GM18526 (cell line): Measurements from ENCODE around the gene NUPR1.

Source experiments
- POLR2A ChIP-seq: IDR thresholded peaks from 3 replicates; pipeline ENCODE4 v1.6.1; 2011; ENCODE audit not compliant: insufficient read length; ENCODE audit errors: extremely low read depth

Gene NUPR1

DNA sequence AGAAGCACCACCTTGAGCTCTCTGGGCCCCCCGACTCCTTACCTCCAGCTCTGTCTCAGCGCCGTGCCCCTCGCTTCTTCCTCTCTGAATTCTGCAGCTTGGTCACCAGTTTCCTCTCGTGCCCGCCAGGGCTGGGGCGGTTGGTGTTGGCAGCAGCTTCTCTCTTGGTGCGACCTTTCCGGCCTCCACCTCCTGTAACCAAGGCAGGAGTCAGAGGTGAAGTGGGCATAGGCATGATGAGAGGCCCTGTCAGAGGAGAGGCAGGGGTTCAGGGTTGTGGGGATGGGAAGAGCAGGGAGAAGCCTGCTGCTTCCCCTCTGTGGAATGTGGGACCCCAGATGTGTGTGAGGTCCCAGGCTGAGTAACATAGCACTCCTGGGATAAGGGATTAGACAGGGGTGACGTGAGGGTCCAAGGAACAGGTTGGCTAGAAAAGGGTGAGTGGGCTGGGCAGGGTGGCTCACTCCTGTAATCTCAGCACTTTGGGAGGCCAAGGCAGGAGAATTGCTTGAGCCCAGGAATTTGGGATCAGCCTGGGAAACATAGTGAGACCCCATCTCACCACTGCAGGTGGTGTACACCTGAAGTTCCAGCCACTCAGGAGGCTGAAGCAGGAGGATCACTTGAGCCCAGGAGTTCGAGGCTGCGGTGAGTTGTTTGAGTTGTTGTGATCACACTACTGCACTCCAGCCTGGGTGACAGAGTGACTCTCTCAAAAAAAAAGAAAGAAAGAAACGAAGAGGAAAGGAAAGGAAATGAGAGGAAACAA lies 626 bp downstream of the NUPR1 start:
- TF ChIP-seq POLR2A, result no peak

DNA sequence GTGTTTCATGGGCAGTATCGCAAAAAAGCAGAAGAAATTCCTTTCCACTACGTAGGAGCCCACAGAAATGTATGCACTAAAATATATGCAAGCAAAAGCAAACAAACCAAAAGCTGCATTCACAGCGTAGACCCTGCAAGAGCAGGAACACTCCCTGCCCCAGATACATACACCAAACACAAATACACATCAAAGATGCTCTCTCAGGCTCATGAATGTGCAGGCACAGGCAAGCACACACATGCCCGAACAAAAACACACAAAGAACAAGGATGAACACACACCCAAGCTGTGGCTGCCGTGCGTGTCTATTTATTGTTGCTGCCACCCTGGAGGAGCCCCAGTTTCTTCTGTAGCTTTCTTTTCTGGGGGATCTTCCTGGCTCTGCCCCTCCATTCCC lies 1.7 kb downstream of the NUPR1 start:
- TF ChIP-seq POLR2A, result no peak

DNA sequence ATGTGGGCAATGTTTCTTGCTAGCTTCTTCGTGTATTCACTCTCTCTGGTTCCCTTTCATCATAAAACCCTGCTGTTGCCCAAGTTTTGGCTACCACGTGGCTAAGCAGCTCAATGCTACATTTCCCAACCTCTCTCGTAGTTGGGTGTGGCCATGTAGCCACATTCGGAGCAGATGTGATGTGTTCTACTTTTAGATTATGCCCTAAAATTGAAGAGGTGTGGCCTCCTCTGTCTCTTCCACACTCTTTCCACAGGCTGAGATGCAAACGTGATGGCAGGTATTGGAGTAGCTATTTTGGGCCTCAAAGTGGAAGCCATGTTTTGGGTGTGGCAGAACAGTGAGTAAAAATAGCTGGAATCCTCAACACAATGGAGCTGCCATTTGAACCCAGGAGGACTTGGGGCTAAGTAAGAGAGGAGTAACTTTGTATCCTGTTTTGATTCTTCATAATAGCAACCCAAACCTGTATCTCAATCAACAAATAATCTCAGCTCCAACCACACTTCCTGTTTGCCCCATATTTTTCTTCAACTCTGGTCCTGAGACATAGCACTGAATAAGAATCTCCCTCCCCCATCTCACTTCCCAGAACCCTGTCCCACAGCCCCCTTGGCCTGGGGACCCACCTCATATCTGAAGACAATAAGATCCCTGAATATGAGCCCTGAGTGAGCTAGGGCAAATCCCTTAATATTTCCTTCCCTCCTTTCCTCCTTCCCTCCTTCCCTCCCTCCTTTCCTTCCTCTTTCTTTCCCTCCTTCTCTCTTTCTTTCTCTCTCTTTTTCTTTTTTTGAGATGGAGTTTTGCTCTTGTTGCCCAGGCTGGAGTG lies 4.0 kb downstream of the NUPR1 start:
- TF ChIP-seq POLR2A, result no peak

DNA sequence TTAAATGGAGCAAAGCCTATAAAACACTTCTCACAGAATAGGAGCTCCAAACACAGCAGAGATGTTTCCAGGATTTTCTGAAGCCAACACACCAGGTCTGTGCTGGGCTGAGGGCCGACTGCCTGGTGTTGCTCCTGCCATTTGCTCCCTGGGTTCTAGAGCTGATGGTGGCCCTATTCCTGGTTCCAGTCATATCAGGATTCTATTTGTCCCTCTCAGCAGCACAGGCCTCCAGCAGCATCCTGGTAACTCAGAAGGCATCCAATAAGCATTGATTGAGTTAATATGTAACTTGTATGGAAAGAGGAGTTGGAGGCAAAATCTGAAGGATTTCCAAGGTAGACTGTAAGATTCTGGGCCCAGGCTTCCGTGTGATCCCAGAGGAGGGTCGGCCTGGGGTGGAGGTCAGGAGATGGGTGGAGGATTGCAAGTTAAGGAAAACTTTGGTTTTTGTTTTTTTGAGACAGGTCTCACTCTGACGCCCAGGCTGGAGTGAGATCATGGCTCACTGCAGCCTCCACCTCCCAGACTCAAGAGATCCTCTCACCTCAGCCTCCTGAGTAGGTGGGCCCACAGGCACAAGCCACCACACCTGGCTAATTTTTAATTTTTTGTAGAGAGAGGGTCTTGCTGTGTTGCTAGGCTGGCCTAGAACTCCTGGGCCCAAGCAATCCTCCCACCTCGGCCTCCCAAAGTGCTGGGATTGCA lies 5.7 kb downstream of the NUPR1 start:
- TF ChIP-seq POLR2A, result no peak

DNA sequence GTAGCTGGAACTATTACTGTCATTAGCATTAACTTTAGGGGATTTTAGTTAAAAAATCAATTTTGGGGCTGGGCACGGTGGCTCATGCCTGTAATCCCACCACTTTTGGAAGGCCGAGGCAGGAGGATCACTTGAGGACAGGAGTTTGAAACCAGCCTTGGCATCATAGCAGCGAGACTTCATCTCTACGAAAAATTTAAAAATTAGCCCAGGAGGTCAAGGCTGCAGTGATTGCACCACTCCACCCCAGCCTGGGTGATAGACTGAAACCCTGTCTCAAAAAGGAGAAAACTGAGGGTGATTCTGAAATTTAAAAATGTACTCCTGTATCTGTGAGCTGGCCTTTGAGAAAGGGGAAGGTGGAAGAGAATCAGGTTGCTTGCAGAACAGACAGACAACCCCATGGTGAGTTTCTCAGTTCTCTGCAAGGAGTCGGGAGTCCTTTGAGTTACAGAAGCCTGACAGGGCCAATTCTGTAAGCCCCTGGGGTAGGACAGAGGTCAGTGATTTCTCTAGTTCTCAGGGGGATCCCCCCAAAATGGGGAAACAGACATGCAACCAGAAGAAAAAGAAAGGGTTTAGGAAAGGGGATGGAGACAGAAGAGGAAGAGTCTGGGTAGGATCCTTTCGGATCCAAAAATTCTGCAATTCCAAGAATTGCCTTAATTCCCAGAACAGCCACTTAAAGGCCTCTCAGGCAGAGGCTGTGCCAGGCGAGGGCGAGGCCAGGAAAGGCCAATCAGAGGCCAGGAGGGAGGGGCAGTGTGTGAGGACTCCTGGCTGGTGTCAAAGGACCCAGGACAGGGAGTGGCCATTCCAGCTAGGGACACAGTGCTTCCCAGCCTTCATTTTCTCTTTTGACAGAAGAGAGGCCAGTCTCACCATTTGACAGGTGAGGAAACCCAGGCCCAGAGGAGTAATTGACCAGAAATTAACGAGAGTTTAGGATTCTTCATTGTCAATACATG lies 6.7 kb downstream of the NUPR1 start:
- TF ChIP-seq POLR2A, result no peak

DNA sequence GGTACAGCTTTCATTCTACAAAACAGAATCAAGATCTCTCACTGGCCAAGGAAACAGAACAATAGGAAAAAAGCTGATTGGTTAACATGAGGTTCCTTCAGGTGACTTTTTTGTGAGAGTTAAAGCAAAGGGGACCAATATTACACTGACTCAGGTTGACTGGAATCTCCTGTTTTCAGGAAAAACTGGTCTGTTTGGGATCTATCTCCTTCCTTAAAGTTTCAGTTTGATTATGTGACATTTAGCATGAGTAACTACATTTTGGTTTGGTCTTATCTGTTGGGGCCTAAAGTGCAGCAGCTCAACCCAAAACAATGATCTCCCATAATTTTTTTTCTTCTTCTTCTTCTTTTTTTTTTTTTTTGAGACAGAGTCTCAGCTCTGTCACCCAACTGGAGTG lies 9.7 kb downstream of the NUPR1 start:
- no peak for TF ChIP-seq POLR2A

DNA sequence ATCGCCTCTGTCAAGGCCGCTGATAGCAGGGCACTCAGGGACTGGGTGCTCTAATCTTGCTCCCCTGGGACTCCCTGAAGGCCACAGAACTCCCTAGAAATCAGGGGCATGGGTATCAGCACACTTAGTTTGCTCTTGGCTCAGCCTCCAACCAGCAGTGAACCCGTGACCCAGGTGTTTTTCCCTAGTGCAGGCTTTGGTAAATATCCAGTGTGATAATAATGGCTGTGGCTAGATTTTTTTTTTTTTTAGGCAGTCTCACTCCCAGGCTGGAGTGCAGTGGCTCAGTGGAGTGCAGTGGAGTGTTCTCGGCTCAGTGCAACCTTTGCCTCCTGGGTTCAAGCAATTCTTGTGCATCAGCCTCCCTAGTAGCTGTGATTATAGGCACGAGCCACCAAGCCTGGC lies 10.3 kb downstream of the NUPR1 start:
- no peak for TF ChIP-seq POLR2A

DNA sequence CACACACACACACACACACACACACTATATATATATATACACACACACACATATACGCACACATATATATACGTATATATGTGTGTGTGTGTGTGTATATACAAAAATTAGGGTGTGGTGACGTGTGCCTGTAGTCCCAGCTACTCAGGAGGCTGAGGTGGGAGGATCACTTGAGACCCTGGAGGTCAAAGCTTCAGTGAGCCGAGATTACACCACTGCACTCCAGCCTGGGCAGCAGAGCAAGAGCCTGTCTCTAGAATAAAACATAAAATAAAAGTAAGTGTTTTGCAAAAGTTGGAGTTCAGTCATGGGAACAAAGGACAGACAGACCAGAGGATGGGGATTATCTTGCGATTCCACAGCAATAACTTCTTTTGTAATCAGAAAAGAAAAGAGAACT lies 10.8 kb downstream of the NUPR1 start:
- no peak for TF ChIP-seq POLR2A

DNA sequence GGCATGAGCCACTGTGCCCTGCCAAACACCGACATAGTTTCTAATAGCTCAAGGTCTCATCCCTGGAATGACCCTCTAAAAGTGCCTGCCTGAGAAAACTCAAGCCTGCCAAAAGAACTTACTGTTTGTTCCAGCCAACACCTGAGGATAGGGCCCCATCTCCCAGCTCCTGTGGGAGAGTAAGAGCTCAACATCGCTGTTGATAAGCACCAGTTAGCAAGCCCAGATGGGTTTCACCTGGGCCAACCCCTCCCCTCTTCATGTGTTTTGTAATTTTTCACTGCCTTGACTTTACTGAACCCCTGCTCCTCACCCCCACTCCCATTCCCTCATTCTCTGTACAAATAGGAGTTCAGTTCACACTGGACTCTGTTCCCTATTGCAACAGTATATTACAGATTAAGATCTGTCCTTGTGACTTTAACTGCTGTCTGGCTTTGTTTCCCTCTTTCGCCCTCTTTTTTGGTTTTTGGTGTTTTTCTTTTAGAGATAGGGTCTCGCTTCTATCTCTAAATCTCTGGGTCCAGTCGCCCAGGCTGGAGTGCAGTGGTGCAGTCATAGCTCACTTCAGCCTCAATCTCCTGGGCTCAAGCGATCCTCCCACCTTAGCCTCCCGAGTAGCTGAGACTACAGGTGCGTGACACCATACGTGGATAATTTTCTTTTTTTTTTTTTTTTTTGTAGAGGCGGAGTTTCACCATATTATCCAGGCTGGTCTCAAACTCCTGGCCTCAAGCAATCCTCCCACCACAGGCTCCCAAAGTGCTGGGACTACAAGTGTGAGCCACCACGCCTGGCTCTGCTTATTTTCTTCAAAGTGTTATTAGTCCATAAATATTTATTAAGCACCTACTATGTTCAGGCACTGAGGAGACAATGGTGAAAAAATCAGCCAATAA lies 12.3 kb downstream of the NUPR1 start:
- TF ChIP-seq POLR2A, result no peak

DNA sequence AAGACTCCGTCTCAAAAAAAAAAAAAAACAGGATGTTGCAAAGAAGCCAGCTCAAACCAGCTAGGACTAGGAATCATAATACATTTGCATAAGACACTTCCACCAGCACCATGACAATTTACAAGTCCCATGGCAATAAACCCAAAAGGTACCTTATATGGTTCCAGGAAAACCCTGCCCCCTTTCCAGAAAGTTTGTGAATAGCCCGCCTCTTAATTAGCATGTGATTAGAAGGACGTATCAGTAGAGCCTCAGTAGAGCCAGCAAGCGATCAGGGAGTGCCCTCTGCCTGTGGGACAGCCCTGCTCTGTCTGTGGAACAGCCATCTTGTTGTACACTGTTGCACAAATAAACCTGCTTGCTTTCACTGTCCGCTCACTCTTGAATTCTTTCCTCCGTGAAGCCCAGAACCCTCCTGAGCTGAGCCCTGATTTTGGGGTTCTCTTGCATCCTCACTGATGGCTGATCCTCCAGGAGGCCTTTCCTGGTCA lies 14.0 kb downstream of the NUPR1 start:
- no peak for TF ChIP-seq POLR2A

DNA sequence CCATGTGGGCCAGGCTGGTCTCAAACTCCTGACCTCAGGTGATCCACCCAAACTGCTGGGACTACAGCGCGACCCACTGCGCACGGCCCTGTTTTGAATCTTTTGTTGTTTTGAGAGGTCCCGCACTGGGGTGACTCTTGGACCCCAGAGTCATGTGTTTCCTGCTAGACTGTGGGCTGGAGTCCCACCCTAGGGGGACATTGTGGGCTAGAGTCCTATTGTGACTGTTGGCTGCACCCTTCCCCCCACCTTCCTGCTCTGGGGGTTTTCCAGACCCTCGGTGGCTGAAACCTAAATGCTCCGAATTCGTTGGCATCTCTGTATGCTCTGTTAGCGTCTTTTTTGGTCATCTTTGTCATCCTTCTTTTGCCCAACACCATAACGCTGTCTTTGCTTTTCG lies 16.0 kb downstream of the NUPR1 start:
- TF ChIP-seq POLR2A, result no peak

DNA sequence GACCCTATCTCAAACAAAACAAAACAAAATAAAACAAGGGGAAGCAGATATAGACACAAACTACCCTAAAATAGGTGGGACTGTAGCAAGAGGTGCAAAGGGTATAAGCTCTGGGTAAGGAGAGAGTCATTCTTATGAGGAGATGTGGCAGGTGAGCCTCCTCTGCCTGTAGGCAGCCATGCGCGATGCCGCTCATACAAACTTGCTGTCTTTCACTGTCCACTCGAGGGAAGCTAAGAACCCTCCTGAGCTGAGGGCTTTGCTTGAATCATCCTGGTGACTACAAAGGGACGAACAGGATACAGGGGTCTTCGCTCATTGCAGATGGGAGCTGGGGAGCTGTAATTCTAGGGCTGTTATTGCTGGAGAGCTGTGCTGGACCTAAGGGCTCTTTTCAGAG lies 17.3 kb downstream of the NUPR1 start:
- TF ChIP-seq POLR2A, result no peak

DNA sequence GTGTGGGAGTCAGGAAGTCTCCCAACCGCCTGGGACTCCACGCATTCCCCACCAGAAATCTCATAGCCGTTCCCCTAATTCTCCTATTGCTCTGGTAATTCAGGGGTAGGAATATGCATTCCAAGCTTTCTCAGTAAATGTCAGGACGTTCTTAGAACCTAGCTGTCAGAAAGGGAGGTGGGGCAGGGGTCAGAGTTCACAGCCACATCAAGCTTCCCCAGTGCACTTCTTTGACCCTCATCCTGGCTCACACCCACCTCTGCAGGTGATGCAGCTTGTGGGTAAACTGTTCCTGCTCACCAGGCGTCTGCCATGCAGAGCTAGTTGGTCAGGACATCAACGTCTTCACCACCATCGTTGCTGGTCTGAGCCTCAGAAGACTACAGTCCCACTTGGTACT lies 18.1 kb downstream of the NUPR1 start:
- no peak for TF ChIP-seq POLR2A

DNA sequence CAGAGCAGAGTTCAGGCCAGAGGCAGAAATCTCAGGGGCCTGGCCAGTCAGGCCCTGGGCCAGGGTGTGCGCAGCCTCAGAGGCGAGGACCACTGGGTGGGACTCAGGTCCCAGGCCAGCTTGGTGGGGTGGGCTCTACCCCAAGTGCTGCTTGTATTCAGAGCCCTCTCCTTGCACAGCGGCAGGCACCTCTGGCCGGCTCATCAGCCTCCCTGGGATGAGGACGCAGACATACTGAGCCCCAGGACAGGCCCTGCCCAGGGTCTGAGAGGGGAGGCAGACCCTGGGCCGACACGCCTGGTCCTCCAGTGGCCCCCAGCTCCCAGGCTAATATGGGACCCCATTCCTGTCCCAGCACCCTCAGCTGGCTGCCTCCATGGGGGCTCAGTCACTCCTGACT lies 24.5 kb downstream of the NUPR1 start:
- TF ChIP-seq POLR2A, result no peak
